Thoracic aorta (tissue), 2 donors: Measurements from ENCODE around the gene GPR137. TPM values are rescaled to one million over a fixed set of nuclear protein-coding genes. Genes with fewer than 3 reads are reported as not detected.
A peak's percentile ranks its signal among the peaks of the same experiment; 100 is the strongest.
"Not testable (repeated sequence)": the region's sequence is repeated elsewhere in the genome, so short reads cannot be mapped to it uniquely, and the experiment has no call there.

Source experiments
- ATAC-seq: fragments of 150-250 bp; one replicate; pipeline ENCODE4 v1.8.0; 2017; ENCODE audit warnings: low read depth; ENCODE audit not compliant: insufficient number of reproducible peaks, low FRiP score
- DNase-seq: peaks from one replicate; pipeline ENCODE4 v3.0.0-alpha.2; 2020; ENCODE audit warnings: low spot score
- H3K27ac ChIP-seq, 2 donors: fragments of 200-600 bp; sonication (generic); 1 replicate in 1 of 2; 2 replicates in 1 of 2; pipeline ENCODE4 v1.5.1; 2016; ENCODE audit warnings: mild to moderate bottlenecking in 2 of 2, moderate library complexity in 2 of 2
- H3K27me3 ChIP-seq: fragments of 200-600 bp; sonication (generic); replicated peaks from 2 replicates; pipeline ENCODE4 v1.6.0; 2016; ENCODE audit warnings: mild to moderate bottlenecking; ENCODE audit not compliant: insufficient read depth
- H3K36me3 ChIP-seq: fragments of 200-600 bp; sonication (generic); one replicate; pipeline ENCODE4 v1.5.1; 2016
- H3K4me1 ChIP-seq, 2 donors: fragments of 200-600 bp; sonication (generic); 1 replicate in 1 of 2; 2 replicates in 1 of 2; pipeline versions ENCODE4 v1.5.1 to v1.6.0; 2016; ENCODE audit warnings: low read depth in 2 of 2, mild to moderate bottlenecking in 1 of 2; ENCODE audit not compliant: control insufficient read depth in 1 of 2
- H3K4me3 ChIP-seq: fragments of 200-600 bp; sonication (generic); 2 replicates; pipeline ENCODE4 v1.5.1; 2016; ENCODE audit warnings: mild to moderate bottlenecking
- H3K9me3 ChIP-seq: fragments of 200-600 bp; sonication (generic); 2 replicates; pipeline ENCODE4 v1.5.1; 2016
- CTCF ChIP-seq: fragments of 200-600 bp; sonication (generic); IDR thresholded peaks from one replicate; pipeline ENCODE4 v1.5.1; 2019; ENCODE audit warnings: antibody characterized with exemption
- total RNA-seq, 2 donors: library from RNA; depleted of rRNA; stranded (reverse); fragments of >200 nt; gene quantifications; one replicate each; pipeline versions ENCODE4 v1.1.0 to v1.2.3, GENCODE V29; 2016

Gene GPR137
- total RNA-seq, 2 donors from 2014 or later: 8.7 to 19.0 TPM

DNA sequence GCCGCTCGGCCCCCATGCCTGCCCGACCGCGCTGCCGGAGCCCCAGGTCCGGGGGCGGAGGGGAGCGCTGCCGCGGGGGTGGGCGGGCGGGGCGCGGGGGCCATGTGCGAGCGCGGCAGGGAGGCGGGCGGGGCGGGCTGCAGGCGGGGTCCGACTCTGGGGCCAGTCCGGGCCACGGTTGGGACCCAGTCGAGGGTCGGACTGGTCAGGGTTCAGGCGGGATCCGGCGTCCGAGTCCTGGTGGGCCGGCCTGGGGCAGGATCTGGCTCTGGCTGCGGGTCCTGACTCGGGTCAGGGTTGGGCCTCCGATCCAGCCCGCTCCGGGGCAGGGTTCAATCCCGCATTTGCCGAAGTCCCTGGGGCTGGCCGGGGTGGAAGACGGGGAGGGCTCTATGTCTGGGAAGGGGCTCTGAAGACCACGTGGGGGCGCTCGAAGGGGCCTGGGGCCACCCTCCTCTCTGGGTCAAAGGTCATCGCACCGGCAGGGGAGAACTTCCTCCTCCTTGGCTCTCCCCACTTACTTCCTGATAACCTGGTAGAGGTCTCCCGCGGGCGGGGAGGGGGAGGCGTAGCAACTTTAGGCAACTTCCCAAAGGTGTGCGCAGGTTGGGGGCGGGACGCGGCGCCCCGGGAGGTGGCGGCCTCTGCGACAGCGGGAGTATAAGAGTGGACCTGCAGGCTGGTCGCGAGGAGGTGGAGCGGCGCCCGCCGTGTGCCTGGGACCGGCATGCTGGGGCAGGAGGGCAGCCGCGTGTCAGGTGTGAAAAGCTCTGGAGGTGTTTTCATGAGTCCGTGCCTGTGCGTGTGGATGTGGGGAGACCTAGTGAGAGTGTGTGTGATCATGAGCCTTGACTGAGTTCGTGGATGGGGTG lies 20.3 kb downstream of the GPR137 start:
- Histone ChIP-seq H3K4me3 (peak overlapping the region; percentile 92), H3K4me1 (peaks cover under 1 to 25% of the 10 kb centered on the region in 2 donors), H3K36me3 (no peaks in the 10 kb centered on the region), H3K27ac (peak overlapping the region; percentile 50 to 66), H3K9me3 (no peaks in the 10 kb centered on the region), H3K27me3 (no peaks in the 10 kb centered on the region)
- TF ChIP-seq CTCF: no peak
- peak; percentile 1 for ATAC-seq
- no peak for DNase-seq

DNA sequence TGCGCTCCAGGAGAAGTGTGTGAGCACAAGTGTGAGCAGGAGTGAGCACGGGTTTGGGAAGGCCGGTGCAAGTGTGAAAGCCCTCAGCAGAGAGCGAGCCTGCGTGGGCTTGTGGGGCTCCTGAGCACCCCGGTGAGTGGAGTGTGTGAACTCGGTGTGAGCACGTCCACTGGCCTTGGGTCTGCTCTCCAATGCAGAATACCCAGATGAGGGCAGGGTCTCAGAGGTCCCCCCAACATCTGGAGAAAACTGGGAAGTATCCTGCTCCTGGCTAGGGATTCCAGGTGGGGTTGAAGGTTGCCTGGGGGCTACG lies 20.9 kb downstream of the GPR137 start:
- no peak for DNase-seq
- H3K4me1 ChIP-seq: peaks cover 0 to 20% of the 10 kb centered on the region in 2 donors
- TF ChIP-seq CTCF: no peak
- H3K36me3 ChIP-seq: no peaks in the 10 kb centered on the region
- no peaks in the 10 kb centered on the region for H3K9me3 ChIP-seq
- peak overlapping the region; percentile 50 to 66 for H3K27ac ChIP-seq
- ATAC-seq: no peak
- no peaks in the 10 kb centered on the region for H3K27me3 ChIP-seq
- peak overlapping the region; percentile 92 for H3K4me3 ChIP-seq

GRCh38 chr11:64306876-64307622 lies 21.4 kb downstream of the GPR137 start:
- Histone ChIP-seq H3K4me3 (peak overlapping the region; percentile 92), H3K9me3 (no peaks in the 10 kb centered on the region), H3K4me1 (peaks cover 0 to 20% of the 10 kb centered on the region in 2 donors), H3K27me3 (no peaks in the 10 kb centered on the region), H3K27ac (no peak overlapping the region), H3K36me3 (no peaks in the 10 kb centered on the region)
- DNase-seq (no peak), ATAC-seq (no peak)
- TF ChIP-seq CTCF: no peak

- not testable (repeated sequence) for H3K4me3 ChIP-seq, DNase-seq, H3K27ac ChIP-seq, H3K9me3 ChIP-seq, H3K36me3 ChIP-seq, H3K27me3 ChIP-seq, ATAC-seq
- peaks cover 0 to 20% of the 10 kb centered on the region in 2 donors for H3K4me1 ChIP-seq
These were observed 22.1 kb downstream of the GPR137 start for GRCh38 chr11:64307795-64308194.

DNA sequence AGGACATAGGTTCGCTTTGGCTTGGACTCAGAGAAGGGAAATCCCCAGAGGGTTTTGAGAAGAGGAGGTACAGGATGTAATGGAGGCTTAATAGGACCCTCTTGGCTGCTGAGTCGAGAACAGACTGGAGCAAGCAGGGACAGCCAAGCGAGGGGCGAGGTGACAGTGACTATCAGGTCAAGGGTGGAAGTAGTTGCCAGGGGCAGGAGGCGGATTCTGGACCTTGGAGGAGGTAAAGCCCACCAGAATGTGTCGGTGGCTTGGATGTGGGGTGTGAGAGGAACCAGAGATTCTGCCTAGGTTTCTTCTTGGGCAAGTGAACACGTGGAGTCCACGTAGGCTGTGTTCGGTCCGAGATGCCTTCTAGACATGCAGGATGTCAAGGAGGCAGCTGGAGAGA lies 27.3 kb downstream of the GPR137 start:
- DNase-seq: no peak
- H3K27me3 ChIP-seq: no peaks in the 10 kb centered on the region
- H3K9me3 ChIP-seq: no peaks in the 10 kb centered on the region
- peaks cover 3% of the 10 kb centered on the region for H3K36me3 ChIP-seq
- peaks cover 4 to 11% of the 10 kb centered on the region in 2 donors for H3K4me1 ChIP-seq
- no peak for TF ChIP-seq CTCF
- no peak overlapping the region for H3K4me3 ChIP-seq
- peak overlapping the region in 1 of 2 donors; percentile 24 for H3K27ac ChIP-seq
- ATAC-seq: no peak
